Skeletal muscle satellite cell (primary cell): ENCODE data around the gene AHI1.

Source experiments
- H3K27me3 ChIP-seq: 2 replicates; pipeline ENCODE4 v1.7.0; 2013; ENCODE audit warnings: low read length; ENCODE audit not compliant: control insufficient read depth, insufficient read depth
- H3K36me3 ChIP-seq: 2 replicates; pipeline ENCODE4 v1.7.0; 2013; ENCODE audit warnings: mild to moderate bottlenecking, control low read depth, low read length; ENCODE audit not compliant: insufficient read depth
- H3K4me1 ChIP-seq: 2 replicates; pipeline ENCODE4 v1.7.0; 2013; ENCODE audit warnings: low read length; ENCODE audit not compliant: control insufficient read depth, insufficient read depth
- H3K4me2 ChIP-seq: 2 replicates; pipeline ENCODE4 v1.7.0; 2013; ENCODE audit warnings: mild to moderate bottlenecking, low read length
- H3K4me3 ChIP-seq: 2 replicates; pipeline ENCODE4 v1.7.0; 2013; ENCODE audit warnings: low read length
- H3K9ac ChIP-seq: 2 replicates; pipeline ENCODE4 v1.7.0; 2013; ENCODE audit warnings: mild to moderate bottlenecking, low read depth, low read length, moderate library complexity
- H3K9me3 ChIP-seq: replicated peaks from 2 replicates; pipeline ENCODE4 v1.7.0; 2013; ENCODE audit warnings: mild to moderate bottlenecking, control low read depth, low read length

Gene AHI1

DNA sequence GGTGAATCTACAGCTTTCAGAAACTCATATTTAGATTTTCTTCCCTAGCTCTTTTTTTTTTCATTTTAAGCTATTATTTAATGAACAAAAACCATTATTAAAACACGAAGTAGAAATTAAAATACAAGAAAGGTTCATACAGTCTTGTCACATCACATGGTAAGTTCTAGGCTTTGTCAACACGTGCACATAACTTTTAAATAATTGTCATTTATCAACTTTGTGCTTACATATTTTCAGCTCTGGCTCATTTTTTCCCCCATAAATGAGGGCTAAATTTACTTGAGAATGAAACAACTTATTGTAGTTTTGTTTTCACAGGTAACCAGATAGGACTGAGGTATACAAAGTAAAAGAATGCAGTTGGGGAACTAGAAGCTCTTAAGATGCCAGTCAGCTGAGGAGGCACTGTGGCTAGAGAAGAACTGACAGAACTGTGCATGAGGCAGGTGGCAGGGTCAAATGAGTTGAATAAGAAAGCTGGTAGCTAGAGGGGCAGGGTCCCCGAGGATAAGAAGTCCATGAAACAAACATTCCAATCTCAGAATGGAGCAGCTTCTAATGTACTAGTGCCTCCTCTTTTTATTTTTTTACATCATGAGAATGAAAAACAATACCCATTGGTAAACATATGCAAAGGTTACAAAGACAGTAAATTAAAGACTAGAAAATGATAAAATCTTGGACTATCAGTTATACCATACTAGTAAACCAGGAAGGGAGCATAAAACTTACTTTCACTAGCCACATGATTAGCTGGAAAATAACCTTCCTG, 174.9 kb downstream of the AHI1 start:
- H3K36me3 ChIP-seq: peaks cover 6% of the 10 kb centered on the region
- no peaks in the 10 kb centered on the region for H3K9me3 ChIP-seq
- no peaks in the 10 kb centered on the region for H3K27me3 ChIP-seq
- no peak overlapping the region for H3K9ac ChIP-seq
- no peak overlapping the region for H3K4me3 ChIP-seq
- H3K4me1 ChIP-seq: no peaks in the 10 kb centered on the region
- H3K4me2 ChIP-seq: no peak overlapping the region

DNA sequence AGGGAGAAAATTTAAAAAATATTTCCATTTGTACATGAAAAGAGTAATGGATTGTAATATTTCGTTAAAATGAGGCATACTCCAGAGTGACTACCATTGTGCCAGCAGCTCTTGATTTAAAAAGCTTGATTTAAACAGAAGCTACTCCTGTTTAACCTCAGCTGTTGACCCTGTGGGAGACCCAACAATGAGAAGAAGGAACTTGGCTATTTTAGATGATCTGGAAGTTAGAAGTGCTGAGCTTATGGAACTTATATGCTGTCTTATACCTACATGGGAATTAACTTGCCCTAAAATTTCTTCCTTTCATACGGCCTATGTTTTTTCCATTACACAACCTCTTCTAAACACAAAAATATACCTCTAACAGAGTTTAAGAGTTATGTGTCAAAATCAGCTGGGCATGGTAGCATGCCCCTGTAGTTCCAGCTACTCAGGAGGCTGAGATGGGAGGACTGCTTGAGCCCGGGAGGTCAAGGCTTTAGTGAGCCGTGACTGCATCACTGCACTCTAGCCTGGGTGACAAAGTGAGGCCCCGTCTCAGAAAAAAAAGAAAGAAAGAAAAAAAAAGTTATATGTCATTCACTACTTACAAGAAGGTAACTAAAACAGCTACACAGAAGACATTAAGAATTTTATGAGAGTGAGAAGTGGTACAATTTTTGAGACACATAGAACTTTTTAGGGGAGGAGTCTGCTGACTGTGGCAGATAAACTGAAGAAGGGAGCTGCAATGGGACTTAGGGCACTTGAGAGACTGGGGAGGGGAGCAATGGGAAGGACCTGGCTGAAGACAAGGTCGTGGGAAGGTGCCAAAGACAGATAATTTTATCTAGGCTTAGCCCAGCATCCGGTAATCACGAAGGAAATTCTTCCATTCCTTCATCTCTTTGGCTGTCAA, 176.6 kb downstream of the AHI1 start:
- Histone ChIP-seq H3K27me3 (no peaks in the 10 kb centered on the region), H3K4me3 (no peak overlapping the region), H3K9ac (no peak overlapping the region), H3K36me3 (peaks cover 6% of the 10 kb centered on the region), H3K9me3 (no peaks in the 10 kb centered on the region), H3K4me2 (no peak overlapping the region), H3K4me1 (no peaks in the 10 kb centered on the region)

DNA sequence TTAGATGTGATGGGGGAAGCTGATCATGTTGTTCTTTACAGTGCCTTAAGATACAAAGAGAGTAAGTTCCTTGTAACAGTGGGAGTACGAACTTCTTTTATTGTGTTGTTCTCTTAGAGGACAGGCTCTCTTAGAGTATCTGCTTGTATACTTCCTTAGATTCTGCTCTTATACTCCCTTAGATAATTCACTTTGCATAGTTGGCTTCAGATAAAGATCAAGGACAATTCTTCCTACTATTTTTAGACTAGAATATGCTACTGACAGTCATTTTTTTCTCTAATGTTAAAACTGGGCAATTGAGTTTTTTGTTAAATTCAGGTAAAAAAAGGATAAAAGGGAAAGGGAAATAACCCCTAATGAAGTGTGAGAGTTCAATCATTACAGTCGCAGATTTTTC, 177.7 kb downstream of the AHI1 start:
- Histone ChIP-seq H3K9ac (no peak overlapping the region), H3K4me1 (no peaks in the 10 kb centered on the region), H3K27me3 (no peaks in the 10 kb centered on the region), H3K9me3 (no peaks in the 10 kb centered on the region), H3K4me2 (no peak overlapping the region), H3K4me3 (no peak overlapping the region), H3K36me3 (peaks cover 11% of the 10 kb centered on the region)

DNA sequence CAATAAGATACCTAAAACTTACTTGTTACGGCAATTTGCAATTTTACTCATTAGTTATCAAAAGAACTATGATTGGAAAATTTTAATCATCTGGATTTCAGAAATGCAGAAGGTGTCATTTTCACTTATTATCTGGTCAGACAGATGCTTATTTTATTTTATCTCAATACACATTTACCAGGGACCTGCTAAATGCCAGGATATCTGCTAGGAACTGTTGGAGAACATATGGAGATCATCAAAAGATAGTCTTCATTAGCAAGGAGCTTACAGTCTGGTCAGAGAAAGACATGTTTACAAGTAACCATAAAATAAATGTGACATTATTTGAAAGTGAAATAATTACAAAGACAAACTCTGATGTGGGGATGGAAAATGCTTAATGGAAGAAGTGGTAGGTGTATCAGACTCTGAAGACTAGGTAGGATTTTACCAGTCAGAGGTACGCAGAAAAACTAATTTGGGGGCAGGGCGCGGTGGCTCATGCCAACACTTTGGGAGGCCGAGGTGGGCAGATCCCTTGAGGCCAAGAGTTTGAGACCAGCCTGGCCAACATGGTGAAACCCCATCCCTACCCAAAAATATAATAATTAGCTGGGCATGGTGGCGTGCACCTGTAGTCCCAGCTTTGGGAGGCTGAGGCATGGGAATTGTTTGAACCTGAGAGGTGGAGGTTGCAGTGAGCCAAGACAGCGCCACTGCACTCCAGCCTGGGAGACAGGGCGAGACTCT, 178.6 kb downstream of the AHI1 start:
- H3K9me3 ChIP-seq: no peaks in the 10 kb centered on the region
- H3K4me3 ChIP-seq: no peak overlapping the region
- no peak overlapping the region for H3K9ac ChIP-seq
- no peak overlapping the region for H3K4me2 ChIP-seq
- H3K36me3 ChIP-seq: peaks cover 17% of the 10 kb centered on the region
- H3K27me3 ChIP-seq: no peaks in the 10 kb centered on the region
- H3K4me1 ChIP-seq: no peaks in the 10 kb centered on the region

DNA sequence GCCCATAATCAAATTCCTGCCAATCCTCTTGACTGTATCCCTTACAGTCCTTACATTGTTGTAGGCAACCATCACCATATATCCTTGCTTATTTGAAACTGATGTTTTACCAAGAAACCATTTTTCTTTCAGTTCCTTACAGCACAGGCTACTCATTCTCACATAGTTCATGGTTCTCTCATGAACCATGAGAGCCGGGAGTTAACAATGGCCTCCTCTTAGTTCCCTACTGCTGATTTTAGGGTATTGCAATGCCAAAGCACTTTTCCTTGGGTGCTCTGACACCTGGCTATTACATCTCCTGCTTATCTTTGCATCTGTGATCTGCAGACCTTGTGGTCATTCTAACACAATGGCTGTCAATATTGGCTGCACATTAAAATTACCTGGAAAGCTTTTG, 183.0 kb downstream of the AHI1 start:
- Histone ChIP-seq H3K36me3 (peaks cover 17% of the 10 kb centered on the region), H3K27me3 (no peaks in the 10 kb centered on the region)

DNA sequence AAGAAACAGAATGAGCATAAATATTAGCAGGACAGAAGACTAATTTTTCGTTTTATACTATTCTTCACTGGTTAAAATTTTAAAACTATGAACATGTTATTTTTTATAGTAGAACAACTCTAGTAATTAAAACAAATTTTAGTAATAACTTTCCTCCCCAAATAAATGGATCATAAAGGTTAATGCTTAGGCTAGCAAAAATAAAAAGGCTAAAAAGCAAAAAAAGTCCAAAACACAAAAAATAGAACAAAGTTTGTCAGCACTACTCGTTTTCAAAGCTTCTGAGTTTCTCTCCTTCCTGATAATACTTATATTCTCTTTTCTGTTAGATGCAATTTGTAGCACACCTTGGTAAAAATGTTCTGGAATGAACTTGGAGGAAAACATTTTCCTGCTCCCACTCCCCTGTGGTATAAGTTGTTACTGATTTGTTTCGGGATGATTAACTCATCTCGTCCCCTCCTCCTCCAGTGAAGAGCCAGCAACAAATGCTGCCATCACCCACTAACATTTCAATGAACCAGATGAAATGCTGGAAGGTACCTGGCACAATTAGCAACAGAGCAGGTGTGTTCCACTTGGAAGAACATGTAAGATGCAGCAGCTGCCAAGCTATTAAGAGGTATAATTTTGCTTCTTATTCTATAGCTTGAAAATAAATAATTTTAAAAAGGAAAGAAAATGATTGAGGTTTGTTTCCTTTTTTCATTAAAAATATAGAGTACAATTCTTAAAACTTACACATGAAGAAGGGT, 185.9 kb downstream of the AHI1 start:
- Histone ChIP-seq H3K4me3 (no peak overlapping the region), H3K9ac (no peak overlapping the region)

More for the DNA sequence above, 183.0 kb downstream of the AHI1 start:
- H3K9ac ChIP-seq: no peak overlapping the region
- H3K9me3 ChIP-seq: no peaks in the 10 kb centered on the region
- no peak overlapping the region for H3K4me2 ChIP-seq
- H3K4me3 ChIP-seq: no peak overlapping the region
- H3K4me1 ChIP-seq: no peaks in the 10 kb centered on the region

DNA sequence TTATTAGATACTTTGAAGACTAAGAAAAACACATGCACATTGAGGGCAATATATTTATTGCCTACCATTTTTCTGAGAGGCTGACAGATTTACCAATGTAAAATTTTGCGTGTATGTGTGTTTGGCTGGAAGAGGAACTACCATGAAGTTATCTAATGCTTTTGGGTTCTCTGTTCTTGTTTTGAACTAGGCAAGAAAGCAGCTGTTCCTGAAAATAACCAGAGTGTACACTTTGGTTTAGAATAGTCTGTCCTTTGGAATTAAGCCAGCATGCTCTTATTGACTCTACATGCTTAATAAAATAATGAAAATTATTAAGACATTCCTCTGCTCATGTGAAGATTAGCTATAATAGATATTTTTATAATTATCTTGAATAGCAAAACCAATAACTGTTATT, 187.2 kb downstream of the AHI1 start:
- Histone ChIP-seq H3K27me3 (no peaks in the 10 kb centered on the region), H3K9ac (no peak overlapping the region), H3K4me2 (no peak overlapping the region), H3K4me1 (no peaks in the 10 kb centered on the region), H3K36me3 (peaks cover 21% of the 10 kb centered on the region), H3K4me3 (no peak overlapping the region), H3K9me3 (no peaks in the 10 kb centered on the region)

More for the DNA sequence above, 185.9 kb downstream of the AHI1 start:
- Histone ChIP-seq H3K4me2 (no peak overlapping the region), H3K4me1 (no peaks in the 10 kb centered on the region), H3K36me3 (peaks cover 22% of the 10 kb centered on the region), H3K9me3 (no peaks in the 10 kb centered on the region), H3K27me3 (no peaks in the 10 kb centered on the region)

DNA sequence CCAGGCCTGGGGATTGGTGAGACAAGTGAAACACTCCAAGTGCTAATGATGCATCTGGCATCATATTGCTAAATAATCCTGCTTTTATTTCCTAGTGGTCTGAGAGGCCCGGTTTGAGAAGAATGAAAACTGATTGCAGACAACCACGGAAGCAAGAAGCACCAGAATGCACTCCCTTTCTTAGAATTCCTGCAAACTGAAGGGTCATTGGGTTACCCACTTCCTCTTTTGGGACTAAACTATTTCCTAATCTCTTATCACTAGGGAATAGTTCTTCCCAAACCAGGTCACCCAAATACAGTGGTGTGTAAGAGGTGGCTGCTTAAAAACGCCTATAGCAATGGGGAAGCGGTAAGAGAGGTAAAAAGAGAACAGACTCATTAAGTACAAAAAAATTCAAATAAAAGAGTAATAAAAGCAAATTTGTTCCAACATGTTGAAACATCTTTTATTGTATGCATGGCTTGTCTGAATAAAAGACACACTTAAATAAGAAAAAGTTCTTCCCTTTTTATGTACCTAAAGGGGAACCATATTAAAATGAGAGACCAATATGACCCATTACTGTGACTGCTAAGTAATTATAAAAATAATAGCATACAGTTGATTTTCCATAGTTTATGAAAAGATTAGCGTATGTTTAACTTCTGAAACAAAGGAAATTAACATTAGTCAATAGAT, 190.7 kb downstream of the AHI1 start:
- Histone ChIP-seq H3K4me1 (no peaks in the 10 kb centered on the region), H3K9ac (no peak overlapping the region), H3K27me3 (no peaks in the 10 kb centered on the region)

DNA sequence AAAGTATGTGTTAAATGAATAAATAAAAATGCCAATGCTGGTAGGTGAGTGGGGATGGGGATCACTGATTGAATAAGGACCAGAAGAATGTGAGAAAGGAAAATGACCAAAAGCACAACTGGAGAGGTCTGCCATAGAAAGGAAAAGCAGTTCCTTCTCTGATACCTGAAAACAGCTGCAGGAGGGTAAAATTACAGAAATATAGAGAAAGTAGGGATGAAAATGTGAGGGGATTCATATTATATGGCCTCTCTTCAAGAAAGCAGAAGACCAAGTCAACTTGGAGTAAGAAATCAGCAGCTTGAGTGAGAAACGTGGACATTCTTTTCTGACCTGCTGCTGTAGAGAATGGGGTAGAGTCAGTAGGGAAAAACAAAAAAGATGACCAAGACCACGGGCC, 191.4 kb downstream of the AHI1 start:
- Histone ChIP-seq H3K27me3 (no peaks in the 10 kb centered on the region), H3K9ac (no peak overlapping the region), H3K4me3 (no peak overlapping the region), H3K36me3 (peaks cover 24% of the 10 kb centered on the region), H3K4me2 (no peak overlapping the region), H3K4me1 (peaks cover under 1% of the 10 kb centered on the region), H3K9me3 (no peaks in the 10 kb centered on the region)

More for the DNA sequence above, 190.7 kb downstream of the AHI1 start:
- H3K4me3 ChIP-seq: no peak overlapping the region
- H3K4me2 ChIP-seq: no peak overlapping the region
- H3K36me3 ChIP-seq: peaks cover 24% of the 10 kb centered on the region
- no peaks in the 10 kb centered on the region for H3K9me3 ChIP-seq

DNA sequence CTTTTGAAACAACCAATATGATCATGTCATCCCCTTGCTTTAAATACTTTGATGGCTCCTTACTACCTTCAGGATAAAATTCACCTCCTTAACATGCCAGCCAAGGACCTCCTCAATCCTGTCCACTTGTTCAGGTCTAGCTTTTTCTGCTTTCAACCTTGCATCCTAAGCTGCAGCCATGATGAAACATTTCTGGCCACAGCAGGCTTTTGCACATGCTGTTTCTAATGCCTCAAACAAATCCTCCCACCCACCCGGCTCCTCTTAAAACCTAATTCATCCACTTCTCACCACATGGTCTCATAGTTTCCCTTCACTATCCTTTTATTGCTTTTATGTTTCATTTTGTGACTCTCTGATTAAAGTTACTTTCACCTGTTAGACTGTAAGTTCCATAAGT, 191.9 kb downstream of the AHI1 start:
- Histone ChIP-seq H3K9ac (no peak overlapping the region), H3K36me3 (peaks cover 24% of the 10 kb centered on the region), H3K27me3 (no peaks in the 10 kb centered on the region), H3K4me3 (no peak overlapping the region), H3K9me3 (no peaks in the 10 kb centered on the region), H3K4me2 (no peak overlapping the region), H3K4me1 (peaks cover 6% of the 10 kb centered on the region)
